Natural killer cell treated with Interleukin-12 subunit alpha and Interleukin-12 subunit beta and Interleukin-15 and Interleukin-18, amount 100 ng/mL, for 72 hours (primary cell): ENCODE data around the gene PHGDH. TPM values are rescaled to one million over a fixed set of nuclear protein-coding genes. Genes with fewer than 3 reads are reported as not detected.

Source experiments
- ATAC-seq, 2 donors: fragments of 150-1000 bp; cut with Tn5 transposase in 1 of 2; sonication (Bioruptor Pico), chemical (Tn5 transposase) in 1 of 2; 2 replicates each; pipeline ENCODE4 v1.10.0; 2021
- DNase-seq: peaks from one replicate; pipeline ENCODE4 v3.0.0; 2022; ENCODE audit warnings: low spot score
- H3K27ac Mint-ChIP-seq, 2 donors: 1 replicate in 1 of 2; 2 replicates in 1 of 2; pipeline ENCODE4 v1.8.0; 2022; ENCODE audit warnings: mixed read lengths in 2 of 2, mild to moderate bottlenecking in 1 of 2, moderate library complexity in 1 of 2
- H3K27me3 Mint-ChIP-seq, 2 donors: 1 replicate in 1 of 2; 2 replicates in 1 of 2; pipeline ENCODE4 v1.8.0; 2022; ENCODE audit warnings: mixed read lengths in 2 of 2
- H3K36me3 Mint-ChIP-seq: one replicate; pipeline ENCODE4 v1.8.0; 2022; ENCODE audit warnings: mixed read lengths
- H3K4me1 Mint-ChIP-seq, 2 donors: 1 replicate in 1 of 2; 2 replicates in 1 of 2; pipeline ENCODE4 v1.8.0; 2022; ENCODE audit warnings: low read depth in 2 of 2, mixed read lengths in 2 of 2, mild to moderate bottlenecking in 1 of 2
- H3K4me3 Mint-ChIP-seq: one replicate; pipeline ENCODE4 v1.8.0; 2022; ENCODE audit warnings: mixed read lengths
- H3K9me3 Mint-ChIP-seq: 2 replicates; pipeline ENCODE4 v1.8.0; 2022; ENCODE audit warnings: mixed read lengths
- total RNA-seq, 2 donors: library from RNA; stranded (reverse); gene quantifications; one replicate each; pipeline ENCODE4 v1.2.3, GENCODE V29; 2022

Gene PHGDH
- total RNA-seq, 2 donors from 2014 or later: 37.6 to 42.1 TPM

GRCh38 chr1:119771016-119771415, 59.3 kb downstream of the PHGDH start:
- H3K36me3 Mint-ChIP-seq: no peaks in the 10 kb centered on the region
- ATAC-seq (no peak), DNase-seq (no peak)
- H3K4me3 Mint-ChIP-seq: no peak overlapping the region
- no peaks in the 10 kb centered on the region for H3K9me3 Mint-ChIP-seq
- peaks cover 12 to 19% of the 10 kb centered on the region in 2 donors for H3K27me3 Mint-ChIP-seq
- no peaks in the 10 kb centered on the region for H3K4me1 Mint-ChIP-seq
- H3K27ac Mint-ChIP-seq: no peak overlapping the region

GRCh38 chr1:119771770-119772169, 60.0 kb downstream of the PHGDH start:
- H3K4me3 Mint-ChIP-seq: no peak overlapping the region
- H3K36me3 Mint-ChIP-seq: no peaks in the 10 kb centered on the region
- H3K27ac Mint-ChIP-seq: no peak overlapping the region
- H3K4me1 Mint-ChIP-seq: no peaks in the 10 kb centered on the region
- DNase-seq (no peak), ATAC-seq (no peak)
- peaks cover 11 to 22% of the 10 kb centered on the region in 2 donors for H3K27me3 Mint-ChIP-seq
- H3K9me3 Mint-ChIP-seq: no peaks in the 10 kb centered on the region

- Mint-ChIP-seq H3K36me3 (no peaks in the 10 kb centered on the region), H3K4me1 (no peaks in the 10 kb centered on the region), H3K9me3 (no peaks in the 10 kb centered on the region), H3K27ac (no peak overlapping the region), H3K27me3 (peaks cover 6 to 18% of the 10 kb centered on the region in 2 donors), H3K4me3 (no peak overlapping the region)
- ATAC-seq: no peak
- DNase-seq: no peak
These were observed 60.6 kb downstream of the PHGDH start for GRCh38 chr1:119772298-119772697.

GRCh38 chr1:119773711-119774241, 62.0 kb downstream of the PHGDH start:
- ATAC-seq (no peak), DNase-seq (no peak)
- Mint-ChIP-seq H3K27ac (no peak overlapping the region), H3K27me3 (peaks cover 6 to 14% of the 10 kb centered on the region in 2 donors), H3K4me3 (no peak overlapping the region), H3K4me1 (no peaks in the 10 kb centered on the region), H3K36me3 (no peaks in the 10 kb centered on the region), H3K9me3 (no peaks in the 10 kb centered on the region)

- Mint-ChIP-seq H3K36me3 (no peaks in the 10 kb centered on the region), H3K4me1 (no peaks in the 10 kb centered on the region), H3K27ac (no peak overlapping the region), H3K4me3 (no peak overlapping the region), H3K9me3 (no peaks in the 10 kb centered on the region), H3K27me3 (peaks cover 9 to 23% of the 10 kb centered on the region in 2 donors)
- DNase-seq: no peak
- ATAC-seq: no peak
These were observed 63.2 kb downstream of the PHGDH start for GRCh38 chr1:119774746-119775490.

- H3K4me1 Mint-ChIP-seq: no peaks in the 10 kb centered on the region
- no peak for ATAC-seq
- no peaks in the 10 kb centered on the region for H3K36me3 Mint-ChIP-seq
- H3K4me3 Mint-ChIP-seq: no peak overlapping the region
- peaks cover 22 to 38% of the 10 kb centered on the region in 2 donors for H3K27me3 Mint-ChIP-seq
- no peak for DNase-seq
- no peak overlapping the region for H3K27ac Mint-ChIP-seq
- no peaks in the 10 kb centered on the region for H3K9me3 Mint-ChIP-seq
These were observed 66.6 kb downstream of the PHGDH start for GRCh38 chr1:119778359-119778758.

GRCh38 chr1:119778886-119779560, 67.3 kb downstream of the PHGDH start:
- H3K4me1 Mint-ChIP-seq: peaks cover 0 to 4% of the 10 kb centered on the region in 2 donors
- no peak overlapping the region for H3K27ac Mint-ChIP-seq
- peaks cover 25 to 33% of the 10 kb centered on the region in 2 donors for H3K27me3 Mint-ChIP-seq
- DNase-seq: no peak
- H3K4me3 Mint-ChIP-seq: no peak overlapping the region
- ATAC-seq: no peak
- no peaks in the 10 kb centered on the region for H3K36me3 Mint-ChIP-seq
- H3K9me3 Mint-ChIP-seq: no peaks in the 10 kb centered on the region

- Mint-ChIP-seq H3K9me3 (no peaks in the 10 kb centered on the region), H3K27ac (no peak overlapping the region), H3K4me1 (peaks cover 0 to 4% of the 10 kb centered on the region in 2 donors), H3K36me3 (no peaks in the 10 kb centered on the region), H3K27me3 (peaks cover 30 to 33% of the 10 kb centered on the region in 2 donors), H3K4me3 (no peak overlapping the region)
- ATAC-seq (no peak), DNase-seq (no peak)
These were observed 68.2 kb downstream of the PHGDH start for GRCh38 chr1:119779869-119780356.

GRCh38 chr1:119781434-119782210, 69.9 kb downstream of the PHGDH start:
- no peaks in the 10 kb centered on the region for H3K36me3 Mint-ChIP-seq
- H3K27ac Mint-ChIP-seq: no peak overlapping the region
- DNase-seq (no peak), ATAC-seq (no peak)
- H3K27me3 Mint-ChIP-seq: peaks cover 28 to 30% of the 10 kb centered on the region in 2 donors
- peaks cover 0 to 4% of the 10 kb centered on the region in 2 donors for H3K4me1 Mint-ChIP-seq
- no peak overlapping the region for H3K4me3 Mint-ChIP-seq
- H3K9me3 Mint-ChIP-seq: no peaks in the 10 kb centered on the region

- Mint-ChIP-seq H3K27ac (no peak overlapping the region), H3K36me3 (no peaks in the 10 kb centered on the region), H3K4me1 (peaks cover 0 to 4% of the 10 kb centered on the region in 2 donors), H3K9me3 (no peaks in the 10 kb centered on the region), H3K4me3 (no peak overlapping the region), H3K27me3 (peaks cover 26 to 30% of the 10 kb centered on the region in 2 donors)
- no peak for DNase-seq
- ATAC-seq: peak in 1 of 2 donors; percentile 34
These were observed 71.0 kb downstream of the PHGDH start for GRCh38 chr1:119782631-119783325.

GRCh38 chr1:119783354-119784185, 71.8 kb downstream of the PHGDH start:
- H3K4me3 Mint-ChIP-seq: no peak overlapping the region
- no peaks in the 10 kb centered on the region for H3K36me3 Mint-ChIP-seq
- ATAC-seq: no peak
- peaks cover 0 to 4% of the 10 kb centered on the region in 2 donors for H3K4me1 Mint-ChIP-seq
- H3K27ac Mint-ChIP-seq: no peak overlapping the region
- H3K9me3 Mint-ChIP-seq: no peaks in the 10 kb centered on the region
- H3K27me3 Mint-ChIP-seq: peaks cover 26 to 27% of the 10 kb centered on the region in 2 donors
- no peak for DNase-seq

- Mint-ChIP-seq H3K36me3 (no peaks in the 10 kb centered on the region), H3K27me3 (peaks cover 27 to 28% of the 10 kb centered on the region in 2 donors), H3K9me3 (no peaks in the 10 kb centered on the region), H3K27ac (no peak overlapping the region), H3K4me1 (peaks cover 0 to 4% of the 10 kb centered on the region in 2 donors), H3K4me3 (no peak overlapping the region)
- ATAC-seq (no peak), DNase-seq (no peak)
These were observed 72.6 kb downstream of the PHGDH start for GRCh38 chr1:119784191-119784781.
